ENCODE measurements around the gene TMCO4. TPM values are rescaled to one million over a fixed set of nuclear protein-coding genes. Genes with fewer than 3 reads are reported as not detected.

The TMCO4 gene
- total and polyA plus RNA-seq, 2 of the 8 experiments (the other 6 are each of a cell fraction or from before 2014, with no cell fraction given) = 3.0 to 3.1 TPM

GRCh38 chr1:19682901-19683300, 116.8 kb downstream of the TMCO4 start (continued):
- no peak for TF ChIP-seq ZNF274 (IDR thresholded peaks at IDR 0.05; ENCODE audit: borderline replicate concordance, extremely low read depth, low read length)
- TF ChIP-seq SUZ12 (IDR thresholded peaks at IDR 0.05; ENCODE audit: low read length) = no peak

Measured in H1 (cell line).